NCI-H1694 treated with DMSO at 0.1 percent for 48 hours (cell line): ENCODE results near the gene MICU1.

Experiments used
- DNase-seq: peaks from one replicate; lab custom pipeline; 2025; lab: John Stamatoyannopoulos, UW

Gene MICU1

GRCh38 chr10:72344932-72345331, 280.9 kb downstream of the MICU1 start:
- DNase-seq: no peak

DNA sequence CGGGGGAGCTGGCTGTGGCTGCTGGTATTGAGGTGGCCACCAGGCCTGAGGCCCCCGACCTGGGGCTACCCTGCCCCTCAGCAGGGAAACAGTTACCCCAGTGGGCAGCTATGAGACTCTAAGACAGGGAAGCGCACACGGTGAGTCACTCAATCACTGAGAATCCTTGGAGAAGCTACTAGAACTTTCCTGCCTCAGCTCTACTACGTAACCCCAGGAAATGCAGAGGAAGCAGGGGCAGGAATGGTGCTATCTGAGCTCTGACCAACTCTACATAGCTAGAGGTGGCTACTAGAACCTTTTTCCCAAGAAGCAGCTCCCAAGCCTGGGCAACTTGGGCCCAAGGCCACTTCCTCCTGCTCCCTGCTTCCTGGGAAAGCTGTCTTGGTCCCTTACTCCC, 283.0 kb downstream of the MICU1 start:
- no peak for DNase-seq

DNA sequence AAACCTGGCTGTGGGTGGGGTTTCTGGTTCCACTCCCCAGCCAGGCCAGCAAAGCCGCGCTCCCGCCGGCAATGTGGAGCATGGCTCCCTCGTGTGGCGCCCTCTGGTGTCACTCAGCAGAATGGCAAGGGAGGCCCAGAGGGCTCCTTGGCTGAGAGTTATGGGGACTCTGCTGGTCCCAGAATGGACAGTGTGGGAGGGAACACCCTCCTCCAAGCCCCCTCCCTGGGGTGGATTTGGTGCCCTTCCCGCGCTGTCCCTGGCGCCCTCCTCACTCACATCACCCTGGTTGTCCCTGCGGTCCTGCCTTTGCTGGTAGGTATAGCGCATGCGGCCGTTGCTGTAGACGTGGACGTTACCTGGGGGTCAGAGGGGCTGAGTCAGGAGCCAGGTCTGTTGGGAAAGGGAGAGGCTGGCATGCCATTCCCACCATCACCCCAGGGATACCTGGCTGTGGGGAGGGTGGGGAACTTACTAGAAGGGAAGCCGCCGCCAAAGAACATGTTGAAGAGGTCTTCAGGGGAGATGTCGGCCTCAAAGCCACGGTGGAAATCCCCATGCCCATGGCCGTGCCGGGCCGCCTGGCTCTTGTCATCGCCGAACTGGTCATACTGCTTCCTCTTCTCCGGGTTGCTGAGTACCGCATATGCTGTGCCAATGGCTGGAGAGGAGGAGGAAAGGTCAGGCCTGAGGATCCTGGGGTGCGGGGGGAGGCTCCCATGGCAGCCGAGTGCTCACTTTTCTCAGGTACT, 285.2 kb downstream of the MICU1 start:
- DNase-seq: no peak

DNA sequence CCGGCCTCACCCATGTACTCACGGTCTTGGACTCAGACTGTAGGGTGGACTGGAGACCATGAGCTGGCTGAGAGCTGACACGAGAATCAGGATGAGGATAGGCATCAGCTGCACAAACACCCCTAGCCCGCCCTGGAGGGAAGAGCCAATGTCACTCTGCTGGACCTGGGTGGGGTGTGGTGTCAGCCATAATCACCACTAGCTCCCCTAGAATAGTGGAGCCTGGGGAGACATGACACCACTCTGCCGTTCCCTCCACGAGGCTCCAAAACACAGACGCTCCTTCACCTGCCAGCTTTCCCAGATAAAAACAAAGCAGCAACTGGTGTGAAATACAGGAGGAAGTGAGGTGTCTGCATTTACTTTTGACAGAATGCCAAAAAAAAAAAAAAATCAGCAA, 287.7 kb downstream of the MICU1 start:
- DNase-seq: no peak

DNA sequence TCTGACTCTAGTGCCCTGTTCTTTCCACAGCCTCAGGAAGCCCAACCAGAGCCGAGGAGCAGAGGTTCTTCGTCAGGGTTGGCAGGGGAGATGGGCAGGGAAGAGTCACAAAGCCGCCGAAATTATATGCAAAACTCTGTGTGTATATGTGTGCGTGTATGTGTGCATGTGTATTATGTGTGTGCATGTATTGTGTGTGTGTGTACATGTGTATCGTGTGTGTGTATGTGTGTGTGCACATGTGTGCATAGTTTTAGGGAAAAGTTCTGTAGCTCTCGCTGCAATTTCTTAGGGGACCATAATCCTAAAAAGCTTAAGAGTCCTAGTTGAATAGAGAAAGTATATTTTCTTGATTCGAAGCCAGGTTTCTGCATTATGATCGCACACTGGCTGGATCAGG, 288.2 kb downstream of the MICU1 start:
- no peak for DNase-seq

- DNase-seq: peak; percentile 41
Observed at GRCh38 chr10:72337039-72337629, 288.7 kb downstream of the MICU1 start.

DNA sequence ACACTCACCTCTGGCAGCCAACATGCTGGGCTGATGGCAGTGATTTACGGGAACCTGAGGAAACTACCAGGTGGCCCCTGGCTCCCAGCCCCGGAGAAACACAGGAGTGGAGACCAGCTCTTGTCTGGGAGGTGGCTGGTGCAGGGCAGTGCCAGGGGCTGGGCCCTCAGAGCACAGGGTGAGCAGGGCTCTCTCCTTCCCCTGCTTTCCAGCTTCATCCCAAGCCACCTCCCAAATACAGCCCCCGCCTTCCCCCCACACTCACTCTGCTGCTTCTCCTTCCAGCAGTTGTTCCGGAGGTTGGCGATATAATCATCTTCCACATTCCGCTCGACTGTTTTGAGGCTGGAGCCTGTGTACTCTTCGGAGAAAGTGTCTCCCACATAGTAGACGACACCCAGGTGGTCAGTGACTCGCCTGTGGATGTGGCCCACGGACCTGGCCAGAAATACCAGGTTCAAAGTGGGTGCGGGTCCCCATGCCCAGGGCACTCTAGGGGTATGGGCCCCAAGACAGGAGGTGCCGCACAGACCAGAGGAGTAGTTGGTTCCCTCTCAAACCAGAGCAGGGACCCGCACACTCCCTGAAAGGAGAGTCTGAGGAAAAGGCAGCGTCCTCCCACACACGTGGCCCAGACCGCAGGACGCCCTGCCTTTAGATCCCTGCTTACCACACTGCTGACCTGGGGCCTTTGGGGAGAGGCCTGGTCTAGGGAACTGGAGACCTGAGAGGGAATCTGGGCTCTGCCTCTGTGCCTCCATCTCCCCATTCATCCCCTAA, 289.4 kb downstream of the MICU1 start:
- DNase-seq: no peak

- DNase-seq: no peak
Observed at GRCh38 chr10:72335394-72336258, 290.3 kb downstream of the MICU1 start.

DNA sequence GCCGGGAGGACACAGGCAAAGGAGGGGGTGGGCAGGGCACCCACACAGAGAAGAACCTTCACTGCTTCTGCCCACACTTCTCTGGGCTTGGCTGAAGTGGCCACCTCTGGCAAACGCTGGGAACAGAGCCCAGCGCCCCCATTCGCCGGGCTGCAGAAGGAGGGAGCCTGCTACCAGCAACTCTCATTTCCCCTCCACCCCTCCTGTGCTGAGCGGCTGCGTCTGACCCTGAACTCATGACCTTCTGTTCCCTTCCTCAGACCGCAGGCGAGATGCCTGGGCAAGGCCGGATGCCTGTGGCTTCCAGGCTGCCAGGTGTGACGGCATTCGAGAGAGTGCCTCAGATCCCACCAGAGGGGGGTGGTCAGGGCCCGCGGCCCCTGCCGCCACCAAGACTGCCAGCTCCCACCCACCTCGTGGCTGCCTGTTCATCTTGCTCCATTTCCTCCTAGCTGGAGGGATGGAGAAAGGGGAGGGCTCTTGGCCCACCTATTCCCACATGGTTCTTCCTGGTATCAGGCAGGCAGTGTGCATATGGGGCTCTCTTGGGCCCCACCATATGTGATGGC, 291.0 kb downstream of the MICU1 start:
- DNase-seq: no peak

DNA sequence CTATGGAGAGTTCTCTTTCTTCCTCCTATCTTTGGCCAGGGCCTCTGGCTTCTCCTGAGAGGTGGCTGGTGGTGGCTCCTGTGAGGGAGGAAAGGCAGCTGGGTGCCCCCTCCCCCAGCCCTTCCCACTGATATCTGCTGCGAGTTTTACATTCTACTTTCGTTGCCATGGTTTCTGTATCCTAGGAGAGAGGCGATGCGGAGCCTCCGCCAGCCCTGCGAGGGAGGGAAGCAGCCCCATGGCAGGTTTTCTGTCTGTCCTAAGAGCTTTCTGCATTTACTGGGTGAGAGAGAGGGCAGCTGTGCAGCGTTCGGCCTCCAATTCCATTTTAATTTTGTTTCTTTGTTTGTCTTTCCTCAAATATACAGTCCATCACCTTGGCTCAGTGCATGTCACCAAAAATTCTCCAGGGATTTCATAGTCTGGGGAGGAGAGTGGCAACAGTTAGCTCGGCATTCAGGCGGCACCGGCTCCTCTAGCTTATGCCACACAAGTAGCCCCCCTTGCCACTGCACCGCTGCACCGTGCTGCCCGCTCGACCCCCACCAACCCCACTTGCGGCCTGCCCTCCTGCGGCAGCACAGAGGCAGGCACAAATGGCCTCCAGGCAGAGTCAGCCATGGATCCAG, 291.6 kb downstream of the MICU1 start:
- peak; percentile 66 for DNase-seq

DNA sequence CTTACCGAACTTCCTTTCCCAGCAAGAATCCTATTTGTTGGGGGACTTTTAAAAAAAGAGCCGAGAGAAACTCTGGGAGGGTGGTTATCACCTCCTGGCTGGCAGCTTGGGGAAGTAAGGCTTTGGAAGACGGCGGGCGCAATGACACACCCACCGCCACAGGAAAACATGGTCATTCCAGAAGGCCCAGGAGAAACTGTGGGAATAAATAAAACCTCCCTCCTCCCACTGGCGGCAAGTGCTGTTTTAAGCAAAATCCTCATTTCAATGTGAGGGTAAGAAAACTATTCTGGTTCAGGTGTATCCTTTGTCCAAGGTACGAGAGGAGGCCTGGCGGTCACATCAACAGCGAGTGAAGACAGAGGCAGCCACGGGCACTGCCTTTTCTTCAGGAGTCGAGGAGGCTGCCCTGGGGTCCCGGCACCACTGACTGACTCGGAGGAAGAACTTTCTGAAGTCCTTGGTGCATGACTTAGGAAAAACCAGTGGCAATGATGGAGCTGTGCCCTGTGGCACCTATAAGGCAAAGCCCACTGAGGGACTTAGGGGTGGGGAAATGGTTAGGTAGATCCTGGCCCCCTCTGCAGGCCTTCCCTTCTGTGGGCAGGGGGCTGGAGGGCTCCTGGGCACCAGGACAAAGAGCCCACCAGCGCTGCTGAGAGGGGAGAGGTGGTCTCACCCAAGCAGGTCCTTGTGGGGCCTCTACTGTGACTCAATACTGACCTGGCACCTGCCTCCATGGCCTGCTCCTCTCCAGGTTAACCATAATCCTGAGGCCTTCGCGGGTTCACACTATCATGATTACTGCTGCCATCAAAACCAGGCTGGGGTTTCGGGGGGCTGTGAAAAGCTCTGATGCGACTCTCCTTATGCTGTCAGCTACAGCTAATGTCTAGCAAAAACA, 292.5 kb downstream of the MICU1 start:
- DNase-seq: no peak

DNA sequence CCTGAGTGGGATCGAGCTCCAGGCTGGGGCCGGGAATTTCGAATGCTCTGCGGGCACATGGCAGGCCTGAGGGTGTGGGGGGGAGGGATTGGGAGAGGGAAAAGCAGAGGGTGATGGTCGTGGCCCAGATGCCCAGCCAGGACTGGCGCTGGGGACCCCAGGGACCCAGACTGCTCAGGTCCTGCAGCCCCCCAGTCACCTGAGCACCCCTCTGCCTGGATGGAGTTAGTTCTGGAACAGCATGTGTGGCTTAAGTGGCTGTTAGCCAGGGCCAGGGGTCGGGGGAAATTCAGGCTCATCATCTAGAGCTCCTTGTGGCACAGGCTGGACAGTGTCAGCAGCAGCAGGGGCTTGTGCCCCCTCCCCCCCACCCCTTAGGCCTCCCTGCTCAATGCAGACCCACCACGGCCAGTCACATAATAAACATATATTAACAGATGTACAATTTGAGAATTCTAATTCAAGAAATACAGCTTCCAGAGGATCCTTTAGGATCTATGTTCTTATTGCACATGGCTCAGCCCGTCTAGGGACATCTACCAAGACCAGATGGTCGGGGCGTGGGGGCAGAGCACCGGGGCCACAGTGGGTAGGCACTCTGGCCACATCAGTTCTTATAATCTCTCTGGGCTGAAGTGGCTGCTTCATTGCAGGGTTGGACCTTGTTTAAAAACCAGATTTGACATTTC, 293.3 kb downstream of the MICU1 start:
- no peak for DNase-seq

DNA sequence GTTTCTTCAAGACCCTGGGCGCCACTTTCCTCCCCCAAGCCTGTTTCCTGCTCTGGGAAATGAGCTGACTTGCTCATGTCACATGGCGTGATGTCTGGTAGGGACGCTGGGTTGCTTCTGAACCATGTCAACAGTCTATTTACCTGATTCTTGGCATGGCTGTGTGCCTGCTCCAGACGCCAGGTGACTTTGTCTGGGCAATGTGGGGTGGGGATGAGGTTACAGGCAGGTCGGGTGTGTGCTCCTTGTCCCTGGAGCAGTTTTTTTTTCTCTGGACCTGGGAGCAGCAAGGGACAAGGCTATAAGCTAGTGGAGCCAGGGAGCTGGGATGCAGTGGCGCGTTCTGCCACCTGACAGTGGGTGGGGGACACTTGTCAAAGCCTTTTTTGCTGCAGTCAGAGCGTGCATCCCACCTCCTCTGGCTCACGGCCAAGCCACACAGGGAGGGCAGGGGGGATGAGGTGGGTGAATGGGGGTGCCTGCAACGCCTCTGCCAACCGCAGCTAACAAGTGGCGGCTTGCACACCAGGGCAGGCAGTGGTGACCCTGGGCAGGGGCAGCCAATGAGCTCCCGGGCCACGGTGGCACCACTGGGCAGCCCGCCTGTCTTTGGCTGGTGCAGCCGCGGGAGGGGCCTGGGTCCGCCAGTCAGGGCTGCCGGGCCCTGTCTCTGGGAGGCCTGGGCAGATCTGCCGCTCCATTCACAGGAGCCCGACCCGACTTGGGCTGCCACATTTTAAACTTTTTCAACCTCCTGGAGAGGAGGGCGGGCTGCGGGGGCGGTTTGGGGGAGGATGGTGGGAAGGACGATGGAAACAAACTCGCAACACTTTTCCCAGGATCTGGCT, 294.1 kb downstream of the MICU1 start:
- DNase-seq: peak; percentile 93

GRCh38 chr10:72330069-72330426, 295.8 kb downstream of the MICU1 start:
- no peak for DNase-seq

- no peak for DNase-seq
Observed at GRCh38 chr10:72329290-72330068, 296.4 kb downstream of the MICU1 start.

DNA sequence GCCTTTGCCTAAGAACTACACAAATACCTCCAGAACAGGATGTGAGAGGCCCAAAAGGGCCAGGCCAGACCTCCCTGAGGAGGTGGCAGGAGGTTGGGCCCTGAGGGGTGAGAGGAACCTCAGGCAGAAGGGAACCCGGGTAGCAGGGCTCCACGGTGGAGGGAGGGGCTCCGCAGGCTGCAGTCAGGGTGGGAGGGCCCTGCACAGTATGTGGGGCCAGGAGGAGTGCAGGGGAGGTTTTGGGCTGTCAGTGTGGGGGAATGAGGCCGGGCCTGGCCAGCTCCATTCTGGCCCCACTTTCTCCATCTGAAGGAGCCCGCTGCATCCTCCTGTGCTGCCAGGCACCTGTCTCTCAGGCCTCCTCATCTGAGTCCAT, 297.1 kb downstream of the MICU1 start:
- no peak for DNase-seq

GRCh38 chr10:72328045-72328828, 297.6 kb downstream of the MICU1 start:
- no peak for DNase-seq
